Measurements from ENCODE around the gene HGFAC.

GRCh38 chr4:3488820-3489219 is 47.1 kb downstream of the HGFAC start:
- no peak for TF ChIP-seq GATA2 (IDR thresholded peaks at IDR 0.05; ENCODE audit: low read depth, low read length)
- no peak for TF ChIP-seq GATA3 (IDR thresholded peaks at IDR 0.05; ENCODE audit: low read depth, low read length)
